CD4-positive, alpha-beta T cell treated with Interleukin-6 at 100 ng/mL for 8 hours (primary cell): ENCODE data around the gene GRID1.
A peak's percentile ranks its signal among the peaks of the same experiment; 100 is the strongest.

ENCODE experiments used
- DNase-seq: peaks from one replicate; pipeline ENCODE4 v3.0.0-alpha.2; 2020; ENCODE audit warnings: mixed read lengths, low spot score

The GRID1 gene

GRCh38 chr10:85615556-85615955 lies 751.0 kb downstream of the GRID1 start:
- DNase-seq = no peak

- DNase-seq = no peak
Observed at GRCh38 chr10:85614981-85615380, 751.6 kb downstream of the GRID1 start.

- no peak for DNase-seq
Observed at GRCh38 chr10:85614566-85614965, 752.0 kb downstream of the GRID1 start.

GRCh38 chr10:85613391-85613790 lies 753.2 kb downstream of the GRID1 start:
- DNase-seq = no peak

GRCh38 chr10:85612833-85613232 lies 753.8 kb downstream of the GRID1 start:
- peak; percentile 13 for DNase-seq

- DNase-seq = peak; percentile 69
Observed at GRCh38 chr10:85612378-85612775, 754.2 kb downstream of the GRID1 start.

- DNase-seq = no peak
Observed at GRCh38 chr10:85611746-85612377, 754.7 kb downstream of the GRID1 start.

- no peak for DNase-seq
Observed at GRCh38 chr10:85611093-85611740, 755.4 kb downstream of the GRID1 start.

- DNase-seq = no peak
Observed at GRCh38 chr10:85610381-85611092, 756.1 kb downstream of the GRID1 start.

GRCh38 chr10:85609509-85609908 lies 757.1 kb downstream of the GRID1 start:
- no peak for DNase-seq

- no peak for DNase-seq
Observed at GRCh38 chr10:85608706-85609105, 757.9 kb downstream of the GRID1 start.

GRCh38 chr10:85607043-85607695 lies 759.4 kb downstream of the GRID1 start:
- DNase-seq = no peak

- DNase-seq = no peak
Observed at GRCh38 chr10:85606401-85606800, 760.2 kb downstream of the GRID1 start.

- no peak for DNase-seq
Observed at GRCh38 chr10:85604884-85605283, 761.7 kb downstream of the GRID1 start.

- no peak for DNase-seq
Observed at GRCh38 chr10:85604136-85604725, 762.4 kb downstream of the GRID1 start.

GRCh38 chr10:85603151-85603940 lies 763.2 kb downstream of the GRID1 start:
- DNase-seq = no peak

- DNase-seq = no peak
Observed at GRCh38 chr10:85602713-85603112, 763.9 kb downstream of the GRID1 start.

GRCh38 chr10:85602306-85602705 lies 764.3 kb downstream of the GRID1 start:
- DNase-seq = no peak

- DNase-seq = no peak
Observed at GRCh38 chr10:85601526-85601925, 765.1 kb downstream of the GRID1 start.

- no peak for DNase-seq
Observed at GRCh38 chr10:85600744-85601081, 765.9 kb downstream of the GRID1 start.

GRCh38 chr10:85600026-85600743 lies 766.4 kb downstream of the GRID1 start:
- no peak for DNase-seq
